ENCODE measurements around the gene SETD1A.

GRCh38 chr16:30924076-30924912 is 33.3 kb upstream of the SETD1A start:
- TF ChIP-seq CTCF (conservative IDR thresholded peaks at IDR 0.05): no peak
- TF ChIP-seq EZH2 (IDR thresholded peaks at IDR 0.05; ENCODE audit: low read depth): no peak

Measured in PC-9 (cell line).